ENCODE results near the gene HILPDA. TPM values are rescaled to one million over a fixed set of nuclear protein-coding genes. Genes with fewer than 3 reads are reported as not detected.
A peak's percentile ranks its signal among the peaks of the same experiment; 100 is the strongest.

HILPDA gene
- total and polyA plus RNA-seq, 2 of the 4 experiments (the other 2 are of a cell fraction) = 31.2 to 35.6 TPM

DNA sequence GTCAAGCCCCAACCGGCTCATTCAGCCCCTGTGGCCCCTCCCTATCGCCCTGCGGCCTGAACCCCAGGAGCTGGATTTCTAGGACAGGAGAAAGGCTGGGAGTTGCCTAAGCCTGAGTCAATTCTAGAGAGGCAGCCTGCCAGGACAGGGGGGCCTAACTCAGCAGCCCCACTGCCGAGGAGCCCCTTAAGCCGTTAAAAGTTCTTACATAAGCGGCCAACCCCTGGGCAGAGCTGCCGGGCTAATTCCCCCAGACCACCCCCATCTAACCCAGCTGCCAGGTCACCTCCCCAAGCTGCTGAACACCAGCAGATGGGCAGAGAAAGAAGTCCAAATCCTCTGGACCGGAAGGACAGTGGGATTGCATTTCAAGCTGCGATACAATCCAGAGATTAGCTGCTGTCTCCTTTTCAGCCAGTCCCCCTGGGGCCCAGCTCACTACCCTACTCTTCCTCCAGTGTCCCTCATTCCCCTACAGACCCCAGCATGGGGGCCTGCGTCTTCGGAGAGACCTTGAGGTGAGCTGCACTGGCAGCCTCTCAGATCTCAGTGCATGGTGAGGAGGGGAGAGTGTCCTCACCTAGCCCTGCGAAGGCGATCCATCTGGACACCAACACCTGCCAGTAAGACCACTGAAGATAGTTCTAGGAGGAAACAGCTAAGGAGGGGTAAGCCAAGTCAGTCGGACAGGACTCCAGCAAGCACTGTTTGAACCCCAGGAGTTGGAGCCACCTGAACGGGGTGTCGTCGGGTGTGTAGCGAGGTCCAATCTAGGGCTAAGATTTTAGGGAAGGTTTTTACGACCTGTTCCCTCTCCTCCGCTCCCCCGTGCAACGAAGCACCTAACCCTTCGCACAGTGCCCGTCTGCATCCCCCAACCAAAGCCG, 46.7 kb upstream of the HILPDA start:
- Histone ChIP-seq H4K91ac (ENCODE audit: insufficient read depth, low read depth, low read length) (peak overlapping the region; percentile 58; the same call in 1 of the 2 replicates), H3K27ac (ENCODE audit: insufficient read depth, low read length) (peak overlapping the region; percentile 56), H3K56ac (ENCODE audit: extremely low read depth, insufficient read depth, low read length) (peak overlapping the region; percentile 47), H4K8ac (ENCODE audit: low read depth in 2 of 2, low read length in 2 of 2) (peak overlapping the region; percentile 79 to 86), H3K4me2 (ENCODE audit: low read depth, low read length) (peak overlapping the region; percentile 85), H3K4me3 (ENCODE audit: insufficient read depth, low read depth, low read length) (peak overlapping the region; percentile 96), H3K9me1 (ENCODE audit: insufficient read depth, low read length) (peaks cover 9% of the 10 kb centered on the region; the same call in 1 of the 2 replicates), H2AK5ac (ENCODE audit: low read depth, low read length) (peak overlapping the region; percentile 24; the same call in 1 of the 2 replicates), H4K5ac (ENCODE audit: low read depth, low read length) (peak overlapping the region; percentile 19), H3K4ac (ENCODE audit: low read depth, low read length) (peak overlapping the region; percentile 73), H3K9me3 (ENCODE audit: control insufficient read depth, insufficient read depth, low read length) (peaks cover 4% of the 10 kb centered on the region; the same call in 1 of the 2 replicates), H2AFZ (replicated peaks; ENCODE audit: low read length, poor library complexity) (peak overlapping the region; percentile 94), H2BK5ac (ENCODE audit: low read depth, low read length, poor library complexity, severe bottlenecking) (peak overlapping the region; percentile 36), H2AK9ac (replicated peaks; ENCODE audit: low read depth, low read length, poor library complexity) (peak overlapping the region; percentile 96), H3K4me1 (ENCODE audit: control insufficient read depth, insufficient read depth, low read length) (peaks cover 20% of the 10 kb centered on the region), H3K14ac (replicated peaks; ENCODE audit: low read depth, low read length) (peak overlapping the region; percentile 41), H3K27me3 (ENCODE audit: control insufficient read depth, insufficient read depth, low read length) (peaks cover 7% of the 10 kb centered on the region; the same call in 1 of the 2 replicates), H2BK120ac (ENCODE audit: low read depth, low read length) (peak overlapping the region; percentile 28; the same call in 1 of the 2 replicates), H3K9ac (ENCODE audit: low read depth, low read length) (peak overlapping the region; percentile 75), H2BK15ac (ENCODE audit: low read depth, low read length) (peak overlapping the region; percentile 1; the same call in 1 of the 3 replicates), H4K20me1 (ENCODE audit: insufficient read depth, low read length) (peaks cover 9% of the 10 kb centered on the region), H3K79me1 (ENCODE audit: low read depth in 1 of 2, low read length in 2 of 2) (peaks cover 11 to 33% of the 10 kb centered on the region in 2 experiments; a peak in 3 of 4 replicates), H3K23ac (ENCODE audit: low read depth, low read length) (peak overlapping the region; percentile 81), H2BK20ac (ENCODE audit: low read depth, low read length) (no peak overlapping the region), H3K36me3 (ENCODE audit: control insufficient read depth, insufficient read depth, low read length) (no peaks in the 10 kb centered on the region), H3K18ac (ENCODE audit: low read depth, low read length) (peak overlapping the region; percentile 50)
- in situ Hi-C loops (cut with MboI; ENCODE audit: low sequenced_read_pairs) = no loop called here
- DNase-seq (peak; percentile 31), ATAC-seq (ENCODE audit: low read depth) (no peak)
- dilution Hi-C loops (cut with HindIII; ENCODE audit: low sequenced_read_pairs, unreplicated experiment) = no loop called here
- BruUV-seq (replicated peaks) = no TSS peak
- ChIA-PET CTCF (interaction anchor here (1.4 to 1.9 kb wide), 2 partner anchors 22 to 52 kb away, joined by 3 to 6 read pairs; no protein-coding TSS in a partner anchor), POLR2A (ENCODE audit: unreplicated experiment) (no interaction called here)
- intact Hi-C loops (cut with micrococcal nuclease) = no loop called here
- TF ChIP-seq SMC3 (IDR thresholded peaks at IDR 0.05; ENCODE audit: low read depth, low read length) (no peak), CEBPB (IDR thresholded peaks at IDR 0.05; ENCODE audit: low read depth, low read length) (peak; percentile 9; the same call in 1 of the 2 replicates)
- TF ChIP-seq, protein P1, sequence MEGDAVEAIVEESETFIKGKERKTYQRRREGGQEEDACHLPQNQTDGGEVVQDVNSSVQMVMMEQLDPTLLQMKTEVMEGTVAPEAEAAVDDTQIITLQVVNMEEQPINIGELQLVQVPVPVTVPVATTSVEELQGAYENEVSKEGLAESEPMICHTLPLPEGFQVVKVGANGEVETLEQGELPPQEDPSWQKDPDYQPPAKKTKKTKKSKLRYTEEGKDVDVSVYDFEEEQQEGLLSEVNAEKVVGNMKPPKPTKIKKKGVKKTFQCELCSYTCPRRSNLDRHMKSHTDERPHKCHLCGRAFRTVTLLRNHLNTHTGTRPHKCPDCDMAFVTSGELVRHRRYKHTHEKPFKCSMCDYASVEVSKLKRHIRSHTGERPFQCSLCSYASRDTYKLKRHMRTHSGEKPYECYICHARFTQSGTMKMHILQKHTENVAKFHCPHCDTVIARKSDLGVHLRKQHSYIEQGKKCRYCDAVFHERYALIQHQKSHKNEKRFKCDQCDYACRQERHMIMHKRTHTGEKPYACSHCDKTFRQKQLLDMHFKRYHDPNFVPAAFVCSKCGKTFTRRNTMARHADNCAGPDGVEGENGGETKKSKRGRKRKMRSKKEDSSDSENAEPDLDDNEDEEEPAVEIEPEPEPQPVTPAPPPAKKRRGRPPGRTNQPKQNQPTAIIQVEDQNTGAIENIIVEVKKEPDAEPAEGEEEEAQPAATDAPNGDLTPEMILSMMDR (conservative IDR thresholded peaks at IDR 0.05; ENCODE audit: low read depth, low read length) = no peak
- 40% methylated on average over 1 of the region's 25 CpGs; no CpG with 5 or more reads in 1 of the 2 experiments for WGBS, 2 experiments (ENCODE audit: extremely low coverage in 2 of 2, insufficient read length in 1 of 2)

Measured in IMR-90 (cell line).